HG03432 (cell line): ENCODE results near the gene RRBP1.

Experiments
- ATAC-seq: cut with Tn5 transposase; IDR thresholded peaks from one replicate; pipeline ENCODE4 v1.9.1; 2021; ENCODE audit warnings: mild to moderate bottlenecking, moderate library complexity; ENCODE audit not compliant: unreplicated experiment

The RRBP1 gene

GRCh38 chr20:17613328-17614175 is 68.5 kb downstream of the RRBP1 start:
- ATAC-seq: no peak

DNA sequence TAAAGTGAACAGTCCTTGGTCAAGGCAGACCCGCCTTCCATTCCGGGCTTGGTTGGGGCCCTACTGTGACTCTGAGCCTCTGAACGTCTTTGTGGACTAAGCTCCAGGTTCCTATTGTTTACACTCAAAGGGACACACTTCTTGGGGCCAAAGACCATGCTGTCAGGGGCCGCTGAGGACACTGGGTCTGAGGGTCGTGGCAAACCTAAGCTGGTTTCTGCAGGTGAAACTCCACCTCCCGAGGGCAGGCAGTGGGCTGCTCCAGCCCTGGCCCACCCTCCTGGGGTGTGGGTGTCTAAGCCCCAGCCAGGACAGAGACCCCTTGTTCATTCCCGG is 69.1 kb downstream of the RRBP1 start:
- ATAC-seq: no peak

GRCh38 chr20:17612287-17612991 is 69.6 kb downstream of the RRBP1 start:
- no peak for ATAC-seq

DNA sequence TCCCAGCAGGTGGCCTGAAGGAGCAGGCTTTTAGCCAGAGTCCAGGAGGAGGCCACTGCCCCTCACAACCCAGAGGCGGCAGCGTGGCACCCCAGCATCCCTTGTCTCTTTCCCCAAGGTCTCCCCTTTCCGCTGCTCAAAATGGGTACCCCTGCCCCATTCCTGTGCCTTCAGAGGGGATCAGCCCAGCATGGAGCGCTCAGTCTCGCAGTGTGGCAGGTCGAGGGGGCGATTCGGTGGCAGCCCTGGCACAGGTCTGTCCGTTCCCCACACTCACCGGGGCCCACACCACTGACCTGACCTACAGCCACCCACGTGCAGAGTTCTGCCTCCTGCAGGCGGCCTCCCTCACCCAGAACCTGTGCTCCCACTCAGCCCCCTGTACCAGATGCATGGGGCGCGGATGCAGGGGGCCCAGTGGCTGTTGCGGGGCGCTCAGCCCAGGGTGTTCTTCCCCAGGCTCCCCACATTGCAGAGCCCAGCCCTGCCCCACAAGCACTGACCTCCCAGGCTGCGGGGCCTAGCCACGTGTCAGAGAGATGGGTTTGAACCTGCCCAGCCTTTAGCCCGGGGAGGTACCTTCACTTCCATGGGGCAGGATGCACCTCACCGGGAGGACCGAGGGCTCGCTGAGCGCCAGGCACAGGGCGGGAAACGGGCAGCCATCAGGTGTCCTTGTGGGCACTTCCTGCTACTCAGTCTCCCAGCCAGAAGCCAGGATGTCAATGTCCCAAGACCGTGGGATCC is 70.3 kb downstream of the RRBP1 start:
- no peak for ATAC-seq

DNA sequence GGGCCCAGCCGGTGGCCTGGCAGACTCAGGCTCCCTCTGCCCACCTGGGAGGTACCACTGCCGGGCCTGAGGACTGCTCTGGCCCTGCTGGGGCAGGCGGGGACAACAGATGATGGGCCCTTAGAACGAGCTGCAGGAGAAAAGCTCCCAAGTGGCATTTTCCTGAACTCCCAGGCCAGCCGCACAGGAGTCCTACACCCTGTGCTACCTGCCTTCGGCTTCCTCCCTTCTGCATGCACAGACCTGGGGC is 70.8 kb downstream of the RRBP1 start:
- ATAC-seq: no peak

DNA sequence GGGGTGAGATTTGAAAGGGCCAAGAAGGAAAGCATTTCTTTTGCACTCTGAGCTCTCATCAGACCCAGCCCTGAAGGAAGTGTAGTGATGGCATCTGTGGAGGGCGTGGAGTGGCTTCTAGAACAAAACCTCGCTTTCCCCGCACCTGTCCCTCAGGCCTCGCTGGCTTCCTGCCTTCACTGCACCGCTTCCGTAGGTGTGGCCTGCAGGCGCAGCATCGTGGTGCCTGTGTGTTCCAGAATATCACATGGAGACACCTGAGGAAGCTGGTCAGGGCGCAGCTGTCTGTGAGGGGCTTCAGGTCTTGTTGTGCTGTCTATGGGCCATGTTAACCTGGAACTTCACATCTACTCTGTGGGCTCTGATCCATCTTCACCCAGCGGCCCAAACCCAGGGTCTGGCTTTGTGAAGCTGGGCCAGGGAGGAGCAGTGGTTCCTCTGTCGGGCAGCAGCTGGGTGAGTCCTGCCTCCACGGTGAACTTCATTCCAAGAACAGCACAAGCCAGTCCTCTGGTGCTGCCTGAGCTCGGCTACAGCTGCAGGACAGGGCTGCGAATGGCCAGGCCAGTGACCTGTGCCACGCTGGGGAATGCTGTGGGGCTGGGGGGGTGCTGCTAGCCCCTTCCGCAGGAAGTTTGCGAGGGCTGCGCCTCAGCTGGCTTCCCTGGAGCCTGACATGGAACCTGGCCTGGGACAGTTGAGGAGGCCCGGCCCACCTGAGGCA is 71.3 kb downstream of the RRBP1 start:
- ATAC-seq: no peak

DNA sequence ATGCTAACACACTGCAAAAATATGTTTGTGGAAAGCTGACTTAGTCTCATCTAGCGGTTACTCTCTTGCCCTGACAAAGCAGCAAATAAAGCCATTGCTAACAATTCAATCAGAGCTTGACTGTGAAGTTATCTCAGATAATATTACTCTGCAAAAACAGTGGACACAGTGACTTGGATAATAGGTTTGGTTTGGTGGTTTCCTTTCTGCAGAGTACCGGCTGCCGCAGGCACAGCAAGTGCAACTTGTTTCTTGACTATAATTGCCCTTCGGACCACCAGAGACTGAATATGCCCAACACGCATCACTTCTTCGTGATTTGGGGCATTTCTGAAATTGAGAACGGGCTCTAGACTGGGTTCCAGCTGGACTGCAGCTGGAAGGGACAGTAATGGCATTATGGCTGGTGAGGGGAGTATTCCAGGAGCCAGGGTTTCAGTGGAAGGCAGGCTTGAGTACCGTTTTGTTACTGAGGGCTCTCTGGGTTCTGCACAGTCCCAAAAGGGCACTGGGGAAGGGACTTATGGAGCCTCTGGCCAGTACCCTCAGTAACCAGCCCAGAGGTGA is 72.1 kb downstream of the RRBP1 start:
- ATAC-seq: no peak

DNA sequence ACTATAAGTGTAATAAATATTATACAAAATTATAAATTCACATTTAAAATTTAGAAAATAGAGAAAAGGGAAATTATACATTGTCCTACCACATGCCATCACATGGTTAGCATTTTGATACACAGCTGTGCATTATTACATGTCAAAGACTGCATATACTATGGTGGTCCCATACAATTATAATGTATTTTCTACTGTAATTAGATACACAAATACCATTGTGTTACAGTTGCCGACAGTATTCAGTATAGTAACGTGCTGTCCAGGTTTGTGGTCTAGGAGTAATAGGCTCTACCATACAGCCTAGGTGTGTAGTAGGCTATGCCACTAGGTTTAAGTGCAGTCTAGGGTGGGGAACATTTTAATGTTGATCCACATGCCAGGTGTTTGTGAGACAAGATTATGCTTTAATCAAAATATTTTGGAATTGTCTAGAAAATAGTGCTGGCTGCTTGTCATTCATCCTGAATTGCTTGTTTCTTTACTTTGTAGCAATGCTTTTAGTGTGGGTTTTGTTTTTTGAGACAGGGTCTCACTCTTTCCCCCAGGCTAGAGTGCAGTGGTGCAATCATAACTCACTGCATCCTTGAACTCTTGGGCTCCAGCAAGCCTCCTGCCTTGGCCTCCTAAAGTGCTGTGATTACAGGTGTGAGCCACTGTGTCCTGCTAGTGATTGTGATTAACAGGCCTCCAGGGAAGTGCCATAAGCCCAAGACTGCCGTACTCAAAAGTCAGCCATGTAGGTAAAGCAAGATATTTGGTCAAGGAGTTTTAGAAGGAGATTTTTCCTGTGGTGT is 73.1 kb downstream of the RRBP1 start:
- no peak for ATAC-seq

DNA sequence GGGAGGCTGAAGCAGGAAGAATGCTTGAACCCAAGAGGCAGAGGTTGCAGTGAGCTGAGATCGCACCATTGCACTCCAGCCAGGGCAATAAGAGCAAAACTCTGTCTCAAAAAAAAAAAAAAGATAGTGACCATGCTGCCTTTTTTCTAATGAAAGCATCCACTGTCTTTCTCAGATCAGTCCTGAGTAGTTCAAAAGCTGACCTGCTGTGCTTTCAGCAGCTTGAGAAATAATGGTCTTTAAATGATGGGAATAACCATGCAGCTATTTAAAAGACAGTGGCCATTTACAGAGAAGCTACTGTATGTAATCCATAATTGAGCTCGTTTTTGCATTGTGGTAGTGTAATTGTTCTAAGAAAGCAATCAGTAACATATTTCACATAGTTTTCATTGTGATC is 76.0 kb downstream of the RRBP1 start:
- ATAC-seq: no peak

- no peak for ATAC-seq
Observed at GRCh38 chr20:17605131-17605660, 76.8 kb downstream of the RRBP1 start.

DNA sequence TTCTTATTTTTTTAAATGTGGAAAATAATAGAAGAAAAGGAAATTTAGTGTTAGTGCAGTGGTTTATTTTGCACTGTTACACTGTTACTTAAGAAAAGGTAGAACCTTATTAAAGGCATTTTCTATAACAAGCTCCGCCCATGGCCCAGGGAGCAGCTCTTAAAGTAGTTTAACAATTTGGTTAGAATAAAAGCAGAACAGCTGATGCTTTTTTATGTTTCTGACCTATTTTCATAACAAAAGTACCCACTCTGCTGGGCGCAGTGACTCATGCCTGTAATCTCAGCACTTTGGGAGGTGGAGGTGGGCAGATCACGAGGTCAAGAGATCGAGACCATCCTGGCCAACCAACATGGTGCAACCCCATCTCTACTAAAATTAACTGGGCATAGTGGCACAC is 79.5 kb downstream of the RRBP1 start:
- ATAC-seq: no peak

- ATAC-seq: no peak
Observed at GRCh38 chr20:17601957-17602356, 80.1 kb downstream of the RRBP1 start.

GRCh38 chr20:17598013-17598550 is 84.0 kb downstream of the RRBP1 start:
- no peak for ATAC-seq

- ATAC-seq: no peak
Observed at GRCh38 chr20:17595856-17596255, 86.2 kb downstream of the RRBP1 start.

GRCh38 chr20:17594443-17594842 is 87.6 kb downstream of the RRBP1 start:
- ATAC-seq: no peak

- no peak for ATAC-seq
Observed at GRCh38 chr20:17593902-17594301, 88.1 kb downstream of the RRBP1 start.

- no peak for ATAC-seq
Observed at GRCh38 chr20:17590245-17590644, 91.8 kb downstream of the RRBP1 start.

GRCh38 chr20:17589161-17589834 is 92.7 kb downstream of the RRBP1 start:
- ATAC-seq: no peak

DNA sequence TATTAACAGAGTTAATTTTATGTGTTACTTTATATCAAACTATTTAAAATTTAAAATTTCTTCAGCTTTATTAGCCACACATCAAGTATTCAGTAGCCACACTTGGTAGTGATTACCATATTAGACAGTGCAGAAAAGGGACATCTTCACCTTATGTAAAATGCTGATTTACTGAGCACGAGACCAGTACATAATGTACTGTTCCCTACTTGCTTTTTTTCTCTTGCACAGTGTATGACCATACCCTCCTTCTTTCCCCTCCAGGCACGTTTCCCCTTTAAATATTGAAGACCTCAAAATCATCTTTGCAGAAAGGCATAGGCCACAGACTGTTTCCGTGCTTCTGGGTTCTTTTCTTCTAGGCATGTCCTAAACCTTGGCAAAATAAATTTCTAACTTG is 94.2 kb downstream of the RRBP1 start:
- no peak for ATAC-seq
